Kidney (tissue), 14 donors: ENCODE results near the gene WWC2. TPM values are rescaled to one million over a fixed set of nuclear protein-coding genes. Genes with fewer than 3 reads are reported as not detected.
A peak's percentile ranks its signal among the peaks of the same experiment; 100 is the strongest.

Experiments used
- DNase-seq, 5 donors: peaks; one replicate each; pipeline ENCODE4 v3.0.0-alpha.2; 2013 to 2020
- FAIRE-seq: peaks from 2 replicates; lab custom pipeline; 2012; peaks lifted over from hg19 to GRCh38; lab: Jason Lieb, UNC
- H3K27ac ChIP-seq, 2 donors: one replicate each; pipeline ENCODE4 v1.7.0; 2013; ENCODE audit warnings: low read depth in 2 of 2, low read length in 2 of 2, inconsistent platforms in 1 of 2
- H3K27me3 ChIP-seq: one replicate; pipeline ENCODE4 v1.7.1; 2013; ENCODE audit warnings: low read length, inconsistent platforms; ENCODE audit not compliant: control insufficient read depth, insufficient read depth
- H3K36me3 ChIP-seq, 3 donors: one replicate each; pipeline versions ENCODE4 v1.7.0 to v1.7.1; 2013; ENCODE audit warnings: low read length in 3 of 3, control low read depth in 1 of 3, inconsistent platforms in 1 of 3; ENCODE audit not compliant: insufficient read depth in 3 of 3, control insufficient read depth in 2 of 3
- H3K4me1 ChIP-seq, 3 donors: one replicate each; pipeline versions ENCODE4 v1.7.0 to v1.7.1; 2013; ENCODE audit warnings: low read length in 3 of 3, inconsistent platforms in 1 of 3, low read depth in 1 of 3; ENCODE audit not compliant: control insufficient read depth in 2 of 3, insufficient read depth in 2 of 3
- H3K4me3 ChIP-seq, 3 donors: one replicate each; pipeline versions ENCODE4 v1.7.0 to v1.8.1; 2013; ENCODE audit warnings: low read length in 3 of 3, control low read depth in 1 of 3, inconsistent platforms in 1 of 3
- H3K9ac ChIP-seq, 3 donors: one replicate each; pipeline versions ENCODE4 v1.7.0 to v1.7.1; 2013; ENCODE audit warnings: low read length in 3 of 3, control low read depth in 1 of 3, inconsistent platforms in 1 of 3
- H3K9me3 ChIP-seq, 3 donors: one replicate each; pipeline versions ENCODE4 v1.7.0 to v1.7.1; 2013; ENCODE audit warnings: low read length in 3 of 3, control low read depth in 1 of 3, inconsistent platforms in 1 of 3; ENCODE audit not compliant: control insufficient read depth in 2 of 3, insufficient read depth in 1 of 3
- CTCF ChIP-seq: IDR thresholded peaks from 3 replicates; pipeline ENCODE4 v1.5.1; 2012; ENCODE audit warnings: mild to moderate bottlenecking, moderate library complexity, borderline replicate concordance; ENCODE audit not compliant: insufficient read depth; ENCODE audit errors: extremely low read depth
- intact Hi-C: fragments of 100-400 bp; cut with DNase I; formaldehyde crosslinking; loops from one replicate; pipeline ENCODE4 v1.11.1; 2022
- polyA plus RNA-seq: library from polyadenylated mRNA; stranded (reverse); fragments of 350-450 nt; fragmentation: Illumina TruSeq; extraction: RNeasy Lipid Tissue Mini Kit (QIAGEN cat#74804); gene quantifications from one replicate; pipeline ENCODE4 v1.2.3, GENCODE V29; 2014; ENCODE audit warnings: low read depth, low replicate concordance; ENCODE audit not compliant: insufficient read depth
- total RNA-seq: library from RNA; stranded (reverse); fragmentation: NEBNext Ultra II Directional; extraction: Animal tissue kit (Norgen Biotek cat#: 25700); gene quantifications from one replicate; pipeline ENCODE4 v1.2.1, GENCODE V29; 2021
- donor health status: control.
- donor health status: control.
- donor health status: control.
- donor health status: control.
- donor health status: control.
- donor health status: DM: yes; HTN: yes; CAD: no.
- donor health status: Normal renal cell carcinoma (clear cell type).

The WWC2 gene
- total and polyA plus RNA-seq, 2 donors from 2014 or later = 10.1 to 59.6 TPM

- Histone ChIP-seq H3K4me1 (no peaks in the 10 kb centered on the region), H3K4me3 (no peak overlapping the region), H3K9ac (no peak overlapping the region), H3K27ac (no peak overlapping the region), H3K27me3 (no peaks in the 10 kb centered on the region), H3K9me3 (peaks cover 0 to 18% (median 9%) of the 10 kb centered on the region in 3 donors), H3K36me3 (peaks cover 3 to 29% (median 16%) of the 10 kb centered on the region in 3 donors)
- FAIRE-seq (no peak), DNase-seq (no peak)
- TF ChIP-seq CTCF = no peak
- intact Hi-C loops = no loop called here
Measured at GRCh38 chr4:183272384-183272783, 173.3 kb downstream of the WWC2 start.

GRCh38 chr4:183276106-183276505 lies 177.0 kb downstream of the WWC2 start:
- H3K4me3 ChIP-seq = no peak overlapping the region
- no peak overlapping the region for H3K27ac ChIP-seq
- H3K4me1 ChIP-seq = no peaks in the 10 kb centered on the region
- FAIRE-seq = peak; percentile 21
- peaks cover 0 to 18% (median 9%) of the 10 kb centered on the region in 3 donors for H3K9me3 ChIP-seq
- no peak for DNase-seq
- peaks cover 0 to 10% (median 7%) of the 10 kb centered on the region in 3 donors for H3K36me3 ChIP-seq
- no peak for TF ChIP-seq CTCF
- intact Hi-C loops = no loop called here
- H3K27me3 ChIP-seq = no peaks in the 10 kb centered on the region
- H3K9ac ChIP-seq = no peak overlapping the region

GRCh38 chr4:183284258-183284785 lies 185.3 kb downstream of the WWC2 start:
- Histone ChIP-seq H3K4me3 (peak overlapping the region in 1 of 3 donors; percentile 7), H3K27me3 (no peaks in the 10 kb centered on the region), H3K36me3 (peaks cover 6 to 37% (median 13%) of the 10 kb centered on the region in 3 donors), H3K4me1 (peaks cover 3 to 23% (median 3%) of the 10 kb centered on the region in 3 donors), H3K9me3 (no peaks in the 10 kb centered on the region), H3K9ac (no peak overlapping the region), H3K27ac (no peak overlapping the region)
- DNase-seq = peak in 2 of 5 donors; percentile 68 to 85
- intact Hi-C loops = no loop called here
- no peak for TF ChIP-seq CTCF
- no peak for FAIRE-seq
